Osteoblast (primary cell): ENCODE results near the gene GBP4. TPM values are rescaled to one million over a fixed set of nuclear protein-coding genes. Genes with fewer than 3 reads are reported as not detected.

Source experiments
- DNase-seq: peaks from one replicate; pipeline ENCODE4 v3.0.0; 2011; ENCODE audit warnings: low spot score, mixed read lengths; ENCODE audit not compliant: insufficient read length; ENCODE audit errors: missing footprints
- H2AFZ ChIP-seq: 2 replicates; pipeline ENCODE4 v1.6.0; 2011; ENCODE audit warnings: mild to moderate bottlenecking, low read length
- H3K27ac ChIP-seq: 2 replicates; pipeline ENCODE4 v1.5.1; 2011; ENCODE audit warnings: mild to moderate bottlenecking, low read depth, low read length, moderate library complexity
- H3K27me3 ChIP-seq: 2 replicates; pipeline ENCODE4 v1.6.0; 2012; ENCODE audit warnings: mild to moderate bottlenecking, control low read depth, inconsistent platforms, low read length, moderate library complexity; ENCODE audit not compliant: insufficient read depth
- H3K36me3 ChIP-seq: 2 replicates; pipeline ENCODE4 v1.5.1; 2011; ENCODE audit warnings: mild to moderate bottlenecking, low read length, control low read depth, moderate library complexity; ENCODE audit not compliant: insufficient read depth
- H3K4me1 ChIP-seq: 2 replicates; pipeline ENCODE4 v1.5.1; 2011; ENCODE audit warnings: mild to moderate bottlenecking, low read length, control low read depth, moderate library complexity; ENCODE audit not compliant: insufficient read depth
- H3K4me2 ChIP-seq: 2 replicates; pipeline ENCODE4 v1.6.0; 2011; ENCODE audit warnings: mild to moderate bottlenecking, low read length; ENCODE audit not compliant: insufficient read depth
- H3K4me3 ChIP-seq: fragments of 200-600 bp; sonication (generic); 3 replicates; pipeline ENCODE4 v1.5.1; 2012; ENCODE audit warnings: mild to moderate bottlenecking, low read length, inconsistent platforms; ENCODE audit not compliant: insufficient read depth
- H3K79me2 ChIP-seq: 2 replicates; pipeline ENCODE4 v1.6.0; 2012; ENCODE audit warnings: mild to moderate bottlenecking, low read length, control low read depth, inconsistent platforms; ENCODE audit not compliant: insufficient read depth
- H3K9me3 ChIP-seq: 2 replicates; pipeline ENCODE4 v1.5.1; 2011; ENCODE audit warnings: low read depth, low read length, control low read depth
- H4K20me1 ChIP-seq: 2 replicates; pipeline ENCODE4 v1.6.0; 2012; ENCODE audit warnings: mild to moderate bottlenecking, low read length, control low read depth; ENCODE audit not compliant: insufficient read depth
- total RNA-seq: library from RNA; depleted of rRNA; stranded (reverse); fragments of >200 nt; gene quantifications from 2 replicates; pipeline ENCODE4 v1.2.3, GENCODE V29; 2012
- TF ChIP-seq, protein P1 (sequence below): IDR thresholded peaks from 2 replicates; pipeline ENCODE4 v1.5.1; 2011; ENCODE audit warnings: mild to moderate bottlenecking, low read depth, low read length, moderate library complexity; ENCODE audit errors: extremely low read depth

The GBP4 gene
- total RNA-seq, 1 donor: 0.36 TPM

DNA sequence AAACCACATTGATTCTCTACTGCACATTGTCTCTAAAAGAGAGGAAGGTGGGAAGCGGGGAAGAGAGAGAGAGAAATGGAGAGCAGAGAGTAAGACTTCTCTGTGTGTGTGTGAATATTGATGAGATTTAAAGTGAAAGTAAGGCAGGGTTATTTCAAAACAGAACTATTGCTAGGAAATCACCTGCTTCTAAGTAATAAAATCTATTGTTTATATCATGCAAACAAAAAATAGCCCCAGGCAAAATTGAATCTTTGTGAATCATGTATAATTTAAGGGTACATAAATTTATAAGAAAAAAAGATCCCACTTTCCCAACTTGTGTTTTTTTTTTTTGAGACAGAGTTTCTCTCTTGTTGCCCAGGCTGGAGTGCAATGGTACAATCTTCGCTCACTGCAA lies 21.8 kb downstream of the GBP4 start:
- H3K4me3 ChIP-seq: no peak overlapping the region
- TF ChIP-seq, protein P1, sequence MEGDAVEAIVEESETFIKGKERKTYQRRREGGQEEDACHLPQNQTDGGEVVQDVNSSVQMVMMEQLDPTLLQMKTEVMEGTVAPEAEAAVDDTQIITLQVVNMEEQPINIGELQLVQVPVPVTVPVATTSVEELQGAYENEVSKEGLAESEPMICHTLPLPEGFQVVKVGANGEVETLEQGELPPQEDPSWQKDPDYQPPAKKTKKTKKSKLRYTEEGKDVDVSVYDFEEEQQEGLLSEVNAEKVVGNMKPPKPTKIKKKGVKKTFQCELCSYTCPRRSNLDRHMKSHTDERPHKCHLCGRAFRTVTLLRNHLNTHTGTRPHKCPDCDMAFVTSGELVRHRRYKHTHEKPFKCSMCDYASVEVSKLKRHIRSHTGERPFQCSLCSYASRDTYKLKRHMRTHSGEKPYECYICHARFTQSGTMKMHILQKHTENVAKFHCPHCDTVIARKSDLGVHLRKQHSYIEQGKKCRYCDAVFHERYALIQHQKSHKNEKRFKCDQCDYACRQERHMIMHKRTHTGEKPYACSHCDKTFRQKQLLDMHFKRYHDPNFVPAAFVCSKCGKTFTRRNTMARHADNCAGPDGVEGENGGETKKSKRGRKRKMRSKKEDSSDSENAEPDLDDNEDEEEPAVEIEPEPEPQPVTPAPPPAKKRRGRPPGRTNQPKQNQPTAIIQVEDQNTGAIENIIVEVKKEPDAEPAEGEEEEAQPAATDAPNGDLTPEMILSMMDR: no peak

GRCh38 chr1:89175601-89176256 lies 23.0 kb downstream of the GBP4 start, which contains the start of gene GBP7:
Gene GBP7, minus strand, starts transcription at chr1:89176003. Its CDS starts 4,068 bp downstream, at chr1:89171935.
- Histone ChIP-seq H2AFZ (peak within 1 kb of the TSS; percentile 35), H3K27me3 (no peaks in the 10 kb centered on the region), H3K4me1 (no peaks in the 10 kb centered on the region), H3K9me3 (no peaks in the 10 kb centered on the region), H3K79me2 (no peaks in the 10 kb centered on the region), H3K4me3 (no peak within 1 kb of the TSS), H3K36me3 (no peaks in the 10 kb centered on the region), H3K27ac (no peak within 1 kb of the TSS), H3K4me2 (no peak within 1 kb of the TSS), H4K20me1 (no peaks in the 10 kb centered on the region)
- TF ChIP-seq, protein P1: no peak
- no peak for DNase-seq

More for the DNA sequence above, 21.8 kb downstream of the GBP4 start:
- Histone ChIP-seq H3K27me3 (no peaks in the 10 kb centered on the region), H2AFZ (peak overlapping the region; percentile 35), H3K4me1 (no peaks in the 10 kb centered on the region), H3K27ac (no peak overlapping the region), H3K4me2 (no peak overlapping the region), H3K79me2 (no peaks in the 10 kb centered on the region), H3K9me3 (no peaks in the 10 kb centered on the region), H4K20me1 (no peaks in the 10 kb centered on the region), H3K36me3 (no peaks in the 10 kb centered on the region)
- DNase-seq: no peak

DNA sequence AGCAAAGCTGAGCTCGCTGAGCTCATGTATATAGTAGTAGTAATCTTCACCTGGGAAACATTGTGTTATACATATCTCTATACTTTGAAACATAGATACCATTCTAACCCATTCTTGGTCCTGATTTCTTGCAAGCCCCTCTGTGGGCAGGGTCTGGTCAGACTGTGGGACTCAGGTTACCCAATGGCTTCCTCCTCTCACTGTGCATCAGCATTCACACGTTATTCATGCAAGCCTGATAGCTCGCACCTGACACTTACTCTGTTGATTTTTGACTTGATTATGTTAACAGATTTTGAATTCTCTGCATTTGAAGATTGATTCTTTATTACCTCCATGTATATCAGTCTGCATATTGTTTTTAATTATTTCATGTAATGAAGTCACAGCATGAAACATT lies 24.3 kb downstream of the GBP4 start:
- Histone ChIP-seq H3K27ac (no peak overlapping the region), H3K4me3 (no peak overlapping the region), H3K79me2 (no peaks in the 10 kb centered on the region), H3K9me3 (no peaks in the 10 kb centered on the region), H3K4me2 (no peak overlapping the region), H4K20me1 (no peaks in the 10 kb centered on the region), H3K4me1 (no peaks in the 10 kb centered on the region), H2AFZ (no peak overlapping the region), H3K27me3 (no peaks in the 10 kb centered on the region), H3K36me3 (no peaks in the 10 kb centered on the region)
- no peak for DNase-seq
- TF ChIP-seq, protein P1: no peak

GRCh38 chr1:89172468-89173143 lies 26.1 kb downstream of the GBP4 start:
- Histone ChIP-seq H3K36me3 (no peaks in the 10 kb centered on the region), H3K4me1 (no peaks in the 10 kb centered on the region), H3K27me3 (no peaks in the 10 kb centered on the region), H3K4me3 (no peak overlapping the region), H3K9me3 (no peaks in the 10 kb centered on the region), H3K79me2 (no peaks in the 10 kb centered on the region), H3K4me2 (no peak overlapping the region), H4K20me1 (no peaks in the 10 kb centered on the region), H3K27ac (no peak overlapping the region), H2AFZ (no peak overlapping the region)
- TF ChIP-seq, protein P1: no peak
- DNase-seq: no peak
